HepG2 (cell line): ENCODE data around the gene ST8SIA2. TPM values are rescaled to one million over a fixed set of nuclear protein-coding genes. Genes with fewer than 3 reads are reported as not detected.

Experiments
- ATAC-seq: fragments of 200-7000 bp; cut with Tn5 transposase; 3 replicates; pipeline ENCODE4 v1.9.1; 2020; ENCODE audit warnings: mild to moderate bottlenecking, moderate library complexity
- BruUV-seq: library from RNA; stranded (reverse); fragments of 400-500 nt; replicated peaks from 2 replicates; lab custom pipeline; 2021; lab: Mats Ljungman, UMichigan
- CTCF ChIA-PET: fragments of 300-600 bp; formaldehyde crosslinking; extraction: SDS; loops from one replicate; lab custom pipeline; 2021; ENCODE audit warnings: low total read pairs, inconsistent platforms, low intra/inter-chr PET ratio; lab: Yijun Ruan, JAX
- POLR2A ChIA-PET: fragments of 350-600 bp; sonication (Branson Sonifier 250); formaldehyde crosslinking; loops from one replicate; lab custom pipeline; 2020; ENCODE audit warnings: antibody characterized with exemption, inconsistent platforms; lab: Yijun Ruan, JAX
- DNase-seq: peaks from one replicate; pipeline ENCODE4 v3.0.0-alpha.2; 2015; ENCODE audit warnings: low spot score
- FAIRE-seq: peaks from 3 replicates; lab custom pipeline; 2011; peaks lifted over from hg19 to GRCh38; lab: Jason Lieb, UNC
- H2AFZ ChIP-seq: one replicate; pipeline ENCODE4 v1.6.1; 2011; ENCODE audit warnings: low read length, inconsistent platforms
- H3K27ac ChIP-seq: fragments of 300-600 bp; 3 replicates; pipeline ENCODE4 v1.8.0; 2011; ENCODE audit warnings: mixed run types, mild to moderate bottlenecking, mixed read lengths, low read length, inconsistent platforms; ENCODE audit not compliant: insufficient read depth; ENCODE audit errors: extremely low read length
- H3K27me3 ChIP-seq, 2 experiments: fragments of 200-600 bp in 1 of 2; 2 replicates in 1 of 2; 3 replicates in 1 of 2; pipeline versions ENCODE4 v1.6.0 to v1.8.0; 2011; ENCODE audit warnings: low read length in 2 of 2, mild to moderate bottlenecking in 2 of 2, moderate library complexity in 2 of 2, inconsistent platforms in 1 of 2; ENCODE audit not compliant: insufficient read depth in 2 of 2, control insufficient read depth in 1 of 2
- H3K36me3 ChIP-seq, 2 experiments: fragments of 200-600 bp in 1 of 2; replicated peaks in 1 of 2; 2 replicates in 1 of 2; 3 replicates in 1 of 2; pipeline versions ENCODE4 v1.5.1 to v1.8.0; 2011; ENCODE audit warnings: low read length in 2 of 2, inconsistent platforms in 1 of 2; ENCODE audit not compliant: insufficient read depth in 2 of 2, control insufficient read depth in 1 of 2
- H3K4me1 ChIP-seq: 2 replicates; pipeline ENCODE4 v1.5.1; 2012; ENCODE audit warnings: low read length, inconsistent platforms; ENCODE audit not compliant: insufficient read depth
- H3K4me2 ChIP-seq: 2 replicates; pipeline ENCODE4 v1.6.0; 2011; ENCODE audit warnings: low read depth, low read length, inconsistent platforms
- H3K4me3 ChIP-seq, 3 experiments: fragments of 200-600 bp in 1 of 3; sonication (generic), shearing (Covaris generic) in 1 of 3; replicated peaks in 1 of 3; 2 replicates each; pipeline ENCODE4 v1.5.1; 2011 to 2016; ENCODE audit warnings: low read length in 3 of 3, inconsistent platforms in 2 of 3, low read depth in 2 of 3, mild to moderate bottlenecking in 2 of 3, control low read depth in 1 of 3, mixed read lengths in 1 of 3; ENCODE audit not compliant: insufficient read depth in 1 of 3
- H3K79me2 ChIP-seq: one replicate; pipeline ENCODE4 v1.6.1; 2011; ENCODE audit warnings: low read length, inconsistent platforms; ENCODE audit not compliant: insufficient read depth
- H3K9ac ChIP-seq: 2 replicates; pipeline ENCODE4 v1.6.0; 2011; ENCODE audit warnings: mild to moderate bottlenecking, low read depth, low read length, inconsistent platforms; ENCODE audit not compliant: insufficient read depth
- H3K9me3 ChIP-seq: 2 replicates; pipeline ENCODE4 v1.5.1; 2012; ENCODE audit warnings: mild to moderate bottlenecking, low read length
- H4K20me1 ChIP-seq: 2 replicates; pipeline ENCODE4 v1.6.0; 2011; ENCODE audit warnings: inconsistent platforms, mild to moderate bottlenecking, low read length, moderate library complexity; ENCODE audit not compliant: insufficient read depth
- FOXK1 ChIP-seq: sonication (generic); formaldehyde crosslinking; IDR thresholded peaks from 2 replicates; pipeline ENCODE4 v1.4.0; 2020; ENCODE audit warnings: low read depth, missing genetic modification reagents, borderline replicate concordance
- NFATC3 ChIP-seq: sonication (generic); formaldehyde crosslinking; IDR thresholded peaks from 2 replicates; pipeline ENCODE4 v1.5.1; 2020; ENCODE audit warnings: mild to moderate bottlenecking, missing genetic modification reagents
- NFYC ChIP-seq: IDR thresholded peaks from 2 replicates; pipeline ENCODE4 v1.6.1; 2016; ENCODE audit warnings: missing genetic modification reagents, missing compliant biosample characterization
- PTBP1 ChIP-seq: fragments of 200-400 bp; formaldehyde crosslinking; IDR thresholded peaks from 2 replicates; pipeline ENCODE4 v1.6.1; 2018; ENCODE audit warnings: low read length, low read depth; ENCODE audit not compliant: poor library complexity, severe bottlenecking
- RFXAP ChIP-seq: sonication (generic); formaldehyde crosslinking; IDR thresholded peaks from 2 replicates; pipeline ENCODE4 v1.4.0; 2020; ENCODE audit warnings: missing genetic modification reagents, borderline replicate concordance
- SPEN ChIP-seq: sonication (generic); formaldehyde crosslinking; IDR thresholded peaks from 2 replicates; pipeline ENCODE4 v1.5.1; 2020; ENCODE audit warnings: low read depth, mild to moderate bottlenecking, missing genetic modification reagents
- ZNF207 ChIP-seq: fragments of 450-650 bp; IDR thresholded peaks from 2 replicates; pipeline ENCODE4 v1.6.1; 2016; ENCODE audit warnings: antibody characterized with exemption, borderline replicate concordance
- ZNF282 ChIP-seq: fragments of 450-650 bp; IDR thresholded peaks from 2 replicates; pipeline ENCODE4 v1.6.1; 2018; ENCODE audit not compliant: partially characterized antibody
- WGBS: methylation state at CpG from one replicate; pipeline ENCODE4 v1.1.6; 2017; ENCODE audit warnings: low lambda C conversion rate; 5-methylcytosine and 5-hydroxymethylcytosine counted together
- in situ Hi-C: cut with HindIII; loops from 2 replicates; pipeline ENCODE4 v1.10.0; 2017; ENCODE audit warnings: low pct_unique_long_range_greater_than_20kb; ENCODE audit not compliant: extremely low pct_ligation_motif_present
- intact Hi-C: fragments of 100-400 bp; cut with micrococcal nuclease; formaldehyde crosslinking; loops from one replicate; pipeline ENCODE4 v1.10.0; 2022; ENCODE audit not compliant: unreplicated experiment
- polyA plus RNA-seq, 8 experiments: library from polyadenylated mRNA; depleted of rRNA in 3 of 8; stranded (reverse) in 7 of 8; unstranded in 1 of 8; fragments of >200 nt; fragmentation: Illumina TruSeq in 4 of 8; extraction: Trizol in 4 of 8; gene quantifications; 2 replicates each; pipeline versions ENCODE4 v1.2.1 to v1.2.3, GENCODE V29; 2011 to 2016; ENCODE audit warnings: low read depth in 4 of 8, missing spikeins in 1 of 8, mixed read lengths in 1 of 8; ENCODE audit not compliant: insufficient read depth in 1 of 8
- total RNA-seq, 5 experiments: library from RNA; depleted of rRNA; stranded (reverse); fragments of >200 nt; fragmentation: Illumina TruSeq; extraction: Trizol; gene quantifications; 2 replicates each; pipeline ENCODE4 v1.2.3, GENCODE V29; 2016; ENCODE audit warnings: low read depth in 1 of 5
- TF ChIP-seq, protein P1 (sequence below): sonication (generic); formaldehyde crosslinking; conservative IDR thresholded peaks from 2 replicates; pipeline ENCODE4 v1.4.0; 2020; ENCODE audit warnings: missing genetic modification reagents
- TF ChIP-seq, protein P2 (sequence below): sonication (generic); formaldehyde crosslinking; conservative IDR thresholded peaks from 2 replicates; pipeline ENCODE4 v1.8.1; 2023; ENCODE audit warnings: missing genetic modification reagents

Gene ST8SIA2
- total and polyA plus RNA-seq, 2 of the 13 experiments (the other 11 are each of a cell fraction or from before 2014, with no cell fraction given): not detected

DNA sequence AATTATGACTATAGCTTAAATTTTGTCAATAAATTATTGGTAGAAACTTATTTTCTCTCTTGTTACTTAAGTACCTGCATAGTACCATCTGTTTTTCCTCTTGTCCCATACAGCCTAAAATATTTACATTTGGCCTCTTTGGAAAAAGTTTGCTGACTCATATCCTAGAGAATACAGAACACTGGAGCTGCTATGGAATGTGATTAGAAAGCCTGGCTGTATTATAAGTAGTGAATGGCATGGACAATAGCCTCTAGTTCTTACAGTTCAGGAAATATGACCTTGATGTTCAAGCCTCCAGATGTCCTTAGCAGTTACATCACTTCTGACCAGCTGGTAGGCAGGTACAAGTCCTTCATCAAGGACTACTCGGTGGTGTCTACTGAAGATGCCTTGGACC lies 28.3 kb downstream of the ST8SIA2 start:
- Histone ChIP-seq H3K79me2 (no peaks in the 10 kb centered on the region), H3K36me3 (no peaks in the 10 kb centered on the region), H3K4me2 (no peak overlapping the region), H3K27me3 (peaks cover 1 to 19% of the 10 kb centered on the region in 2 experiments; a peak in 2 of 5 replicates), H3K9me3 (no peaks in the 10 kb centered on the region), H3K4me3 (no peak overlapping the region), H3K4me1 (no peaks in the 10 kb centered on the region), H3K27ac (no peak overlapping the region), H3K9ac (no peak overlapping the region), H2AFZ (no peak overlapping the region), H4K20me1 (no peaks in the 10 kb centered on the region)
- ChIA-PET CTCF (no interaction called here), POLR2A (no interaction called here)
- FAIRE-seq (no peak), ATAC-seq (no peak), DNase-seq (no peak)
- intact Hi-C loops: no loop called here
- in situ Hi-C loops: no loop called here
- 17% methylated on average over 1 of the region's 1 CpG for WGBS
- no TSS peak for BruUV-seq
- TF ChIP-seq ZNF282 (no peak), FOXK1 (CRISPR knock-in tag) (no peak), SPEN (CRISPR knock-in tag) (no peak), NFYC (CRISPR knock-in tag) (no peak), NFATC3 (no peak), ZNF207 (no peak), RFXAP (CRISPR knock-in tag) (no peak), PTBP1 (no peak)
- TF ChIP-seq, protein P1, sequence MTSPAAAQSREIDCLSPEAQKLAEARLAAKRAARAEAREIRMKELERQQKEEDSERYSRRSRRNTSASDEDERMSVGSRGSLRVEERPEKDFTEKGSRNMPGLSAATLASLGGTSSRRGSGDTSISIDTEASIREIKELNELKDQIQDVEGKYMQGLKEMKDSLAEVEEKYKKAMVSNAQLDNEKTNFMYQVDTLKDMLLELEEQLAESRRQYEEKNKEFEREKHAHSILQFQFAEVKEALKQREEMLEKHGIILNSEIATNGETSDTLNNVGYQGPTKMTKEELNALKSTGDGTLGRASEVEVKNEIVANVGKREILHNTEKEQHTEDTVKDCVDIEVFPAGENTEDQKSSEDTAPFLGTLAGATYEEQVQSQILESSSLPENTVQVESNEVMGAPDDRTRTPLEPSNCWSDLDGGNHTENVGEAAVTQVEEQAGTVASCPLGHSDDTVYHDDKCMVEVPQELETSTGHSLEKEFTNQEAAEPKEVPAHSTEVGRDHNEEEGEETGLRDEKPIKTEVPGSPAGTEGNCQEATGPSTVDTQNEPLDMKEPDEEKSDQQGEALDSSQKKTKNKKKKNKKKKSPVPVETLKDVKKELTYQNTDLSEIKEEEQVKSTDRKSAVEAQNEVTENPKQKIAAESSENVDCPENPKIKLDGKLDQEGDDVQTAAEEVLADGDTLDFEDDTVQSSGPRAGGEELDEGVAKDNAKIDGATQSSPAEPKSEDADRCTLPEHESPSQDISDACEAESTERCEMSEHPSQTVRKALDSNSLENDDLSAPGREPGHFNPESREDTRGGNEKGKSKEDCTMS (CRISPR knock-in tag): no peak
- TF ChIP-seq, protein P2, sequence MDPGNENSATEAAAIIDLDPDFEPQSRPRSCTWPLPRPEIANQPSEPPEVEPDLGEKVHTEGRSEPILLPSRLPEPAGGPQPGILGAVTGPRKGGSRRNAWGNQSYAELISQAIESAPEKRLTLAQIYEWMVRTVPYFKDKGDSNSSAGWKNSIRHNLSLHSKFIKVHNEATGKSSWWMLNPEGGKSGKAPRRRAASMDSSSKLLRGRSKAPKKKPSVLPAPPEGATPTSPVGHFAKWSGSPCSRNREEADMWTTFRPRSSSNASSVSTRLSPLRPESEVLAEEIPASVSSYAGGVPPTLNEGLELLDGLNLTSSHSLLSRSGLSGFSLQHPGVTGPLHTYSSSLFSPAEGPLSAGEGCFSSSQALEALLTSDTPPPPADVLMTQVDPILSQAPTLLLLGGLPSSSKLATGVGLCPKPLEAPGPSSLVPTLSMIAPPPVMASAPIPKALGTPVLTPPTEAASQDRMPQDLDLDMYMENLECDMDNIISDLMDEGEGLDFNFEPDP (CRISPR knock-in tag): no peak
